SK-N-SH (cell line): ENCODE measurements around the gene CDCA8. TPM values are rescaled to one million over a fixed set of nuclear protein-coding genes. Genes with fewer than 3 reads are reported as not detected.

ENCODE experiments used
- CTCF ChIA-PET: fragments of 300-600, 350-600 bp; formaldehyde crosslinking; extraction: SDS; loops from one replicate; lab custom pipeline; 2021; lab: Yijun Ruan, JAX
- POLR2A ChIA-PET: fragments of 350-600 bp; sonication (Branson Sonifier 250); formaldehyde crosslinking; extraction: SDS; loops from one replicate; lab custom pipeline; 2020; ENCODE audit warnings: antibody characterized with exemption, inconsistent platforms; lab: Yijun Ruan, JAX
- DNase-seq: peaks from one replicate; pipeline ENCODE4 v3.0.0; 2012
- H2AFZ ChIP-seq: fragments of 200-600 bp; sonication (generic); 2 replicates; pipeline ENCODE4 v1.8.1; 2016; ENCODE audit warnings: antibody characterized with exemption, mild to moderate bottlenecking, low read depth
- H3F3A ChIP-seq: fragments of 200-600 bp; sonication (generic); replicated peaks from 2 replicates; pipeline ENCODE3; 2016; ENCODE audit warnings: antibody characterized with exemption, mild to moderate bottlenecking; ENCODE audit not compliant: insufficient read depth
- H3K27ac ChIP-seq, 2 experiments: fragments of 200-500 bp in 1 of 2; fragments of 200-600 bp in 1 of 2; sonication (Bioruptor generic) in 1 of 2; sonication (generic), shearing (Covaris generic) in 1 of 2; 2 replicates each; pipeline versions ENCODE4 v1.5.1 to v1.6.1; 2014 to 2016; ENCODE audit warnings: low read depth in 2 of 2, inconsistent platforms in 1 of 2, low read length in 1 of 2, mild to moderate bottlenecking in 1 of 2, mixed read lengths in 1 of 2
- H3K27me3 ChIP-seq: fragments of 200-600 bp; sonication (generic), shearing (Covaris generic); 2 replicates; pipeline ENCODE4 v1.6.1; 2016; ENCODE audit warnings: mixed run types; ENCODE audit not compliant: insufficient read depth
- H3K36me3 ChIP-seq, 2 experiments: fragments of 200-500 bp in 1 of 2; fragments of 200-600 bp in 1 of 2; sonication (Bioruptor generic) in 1 of 2; sonication (generic) in 1 of 2; replicated peaks in 1 of 2; 2 replicates each; pipeline versions ENCODE3 to v1.5.1; 2014 to 2016; ENCODE audit warnings: low read length in 1 of 2, mild to moderate bottlenecking in 1 of 2; ENCODE audit not compliant: insufficient read depth in 2 of 2, control insufficient read depth in 1 of 2
- H3K4me1 ChIP-seq, 2 experiments: fragments of 200-500 bp in 1 of 2; fragments of 200-600 bp in 1 of 2; sonication (Bioruptor generic) in 1 of 2; sonication (generic), shearing (Covaris generic) in 1 of 2; 2 replicates each; pipeline versions ENCODE4 v1.5.1 to v1.6.1; 2014 to 2016; ENCODE audit warnings: low read depth in 1 of 2, low read length in 1 of 2, mixed run types in 1 of 2; ENCODE audit not compliant: insufficient read depth in 2 of 2, control insufficient read depth in 1 of 2
- H3K4me2 ChIP-seq: fragments of 200-600 bp; sonication (generic), shearing (Covaris generic); 2 replicates; pipeline ENCODE4 v1.6.1; 2017; ENCODE audit warnings: mixed run types
- H3K4me3 ChIP-seq, 2 experiments: fragments of 200-500 bp in 1 of 2; fragments of 200-600 bp in 1 of 2; sonication (Bioruptor generic) in 1 of 2; sonication (generic), shearing (Covaris generic) in 1 of 2; 2 replicates each; pipeline versions ENCODE4 v1.5.1 to v1.8.1; 2014 to 2016; ENCODE audit warnings: low read depth in 2 of 2, inconsistent platforms in 1 of 2, low read length in 1 of 2, mild to moderate bottlenecking in 1 of 2, mixed read lengths in 1 of 2, moderate library complexity in 1 of 2
- H3K79me2 ChIP-seq: fragments of 200-600 bp; sonication (generic); 2 replicates; pipeline ENCODE4 v1.8.1; 2017; ENCODE audit warnings: mild to moderate bottlenecking; ENCODE audit not compliant: insufficient read depth
- H3K9ac ChIP-seq: fragments of 200-600 bp; sonication (generic); 2 replicates; pipeline ENCODE4 v1.6.1; 2017; ENCODE audit warnings: mixed run types
- H3K9me2 ChIP-seq: fragments of 200-600 bp; sonication (generic); 2 replicates; pipeline ENCODE4 v1.6.1; 2017; ENCODE audit warnings: mixed run types
- H3K9me3 ChIP-seq: fragments of 200-600 bp; sonication (generic); 2 replicates; pipeline ENCODE4 v1.6.1; 2017; ENCODE audit warnings: mixed run types, mild to moderate bottlenecking, moderate library complexity
- H4K20me1 ChIP-seq: fragments of 200-600 bp; sonication (generic); 2 replicates; pipeline ENCODE4 v1.6.1; 2017; ENCODE audit warnings: mild to moderate bottlenecking, mixed run types; ENCODE audit not compliant: insufficient read depth
- CHD2 ChIP-seq: fragments of 150-350 bp; IDR thresholded peaks from 2 replicates; pipeline ENCODE4 v1.6.1; 2018; ENCODE audit warnings: low read length; ENCODE audit not compliant: partially characterized antibody
- EP300 ChIP-seq, 2 experiments: IDR thresholded peaks; 2 replicates each; pipeline versions ENCODE4 v1.4.0 to v1.6.1; 2012; ENCODE audit warnings: borderline replicate concordance in 1 of 2, low read depth in 1 of 2, low read length in 1 of 2
- EZH2phosphoT487 ChIP-seq: fragments of 200-600 bp; sonication (generic); IDR thresholded peaks from 2 replicates; pipeline ENCODE4 v1.6.1; 2017; ENCODE audit warnings: low read depth, mixed run types, mild to moderate bottlenecking, antibody characterized with exemption, moderate library complexity, borderline replicate concordance
- FOXM1 ChIP-seq: IDR thresholded peaks from 2 replicates; pipeline ENCODE4 v1.4.0; 2012; ENCODE audit warnings: low read depth, mild to moderate bottlenecking
- GATA2 ChIP-seq: sonication (generic); formaldehyde crosslinking; IDR thresholded peaks from 2 replicates; pipeline ENCODE4 v1.5.0; 2020; ENCODE audit warnings: mild to moderate bottlenecking, missing genetic modification reagents
- JUND ChIP-seq: IDR thresholded peaks from 2 replicates; pipeline ENCODE4 v1.4.0; 2012
- MEF2A ChIP-seq: IDR thresholded peaks from 2 replicates; pipeline ENCODE4 v1.4.0; 2012; ENCODE audit warnings: low read depth, borderline replicate concordance
- MXI1 ChIP-seq: IDR thresholded peaks from 2 replicates; pipeline ENCODE4 v1.6.1; 2012; ENCODE audit warnings: mild to moderate bottlenecking, low read depth, low read length, improper control_type of control experiment
- NFIC ChIP-seq: IDR thresholded peaks from 2 replicates; pipeline ENCODE4 v1.4.0; 2012; ENCODE audit warnings: borderline replicate concordance
- POLR2AphosphoS5 ChIP-seq: IDR thresholded peaks from 2 replicates; pipeline ENCODE4 v1.6.1; 2012; ENCODE audit warnings: low read depth, low read length
- RAD21 ChIP-seq: IDR thresholded peaks from 2 replicates; pipeline ENCODE4 v1.6.1; 2012; ENCODE audit warnings: mild to moderate bottlenecking, low read length
- REST ChIP-seq: IDR thresholded peaks from 2 replicates; pipeline ENCODE4 v1.6.1; 2012; ENCODE audit warnings: mild to moderate bottlenecking, low read depth, low read length, moderate library complexity
- RFX5 ChIP-seq: IDR thresholded peaks from 2 replicates; pipeline ENCODE4 v1.6.1; 2012; ENCODE audit warnings: mild to moderate bottlenecking, improper control_type of control experiment, low read length
- SIN3A ChIP-seq: IDR thresholded peaks from 2 replicates; pipeline ENCODE4 v1.6.1; 2012; ENCODE audit warnings: low read depth, mild to moderate bottlenecking, low read length, moderate library complexity, borderline replicate concordance
- TEAD4 ChIP-seq: IDR thresholded peaks from 2 replicates; pipeline ENCODE4 v1.4.0; 2012; ENCODE audit warnings: mild to moderate bottlenecking, borderline replicate concordance; ENCODE audit not compliant: insufficient read depth
- USF1 ChIP-seq: IDR thresholded peaks from 2 replicates; pipeline ENCODE4 v1.4.0; 2012; ENCODE audit warnings: low read depth, borderline replicate concordance
- USF2 ChIP-seq: fragments of 150-350 bp; IDR thresholded peaks from 2 replicates; pipeline ENCODE4 v1.6.1; 2017; ENCODE audit warnings: antibody characterized with exemption, low read length, low read depth, borderline replicate concordance
- YY1 ChIP-seq: IDR thresholded peaks from 2 replicates; pipeline ENCODE4 v1.4.0; 2012; ENCODE audit warnings: low read depth, mild to moderate bottlenecking
- WGBS: methylation state at CpG from one replicate; pipeline ENCODE4 v1.1.6; 2017; ENCODE audit warnings: low lambda C conversion rate; 5-methylcytosine and 5-hydroxymethylcytosine counted together
- polyA plus RNA-seq, 3 experiments: library from polyadenylated mRNA; depleted of rRNA; stranded (reverse); fragments of >200 nt; gene quantifications; 2 replicates each; pipeline ENCODE4 v1.2.3, GENCODE V29; 2012

CDCA8 gene
- polyA plus RNA-seq, 1 of the 3 experiments (the other 2 are of a cell fraction): 22.9 TPM

GRCh38 chr1:37703061-37703460 is 10.7 kb downstream of the CDCA8 start:
- no peak overlapping the region for H3K4me2 ChIP-seq
- peaks cover 11% of the 10 kb centered on the region for H3F3A ChIP-seq
- no peak overlapping the region for H3K27ac ChIP-seq
- no peaks in the 10 kb centered on the region for H4K20me1 ChIP-seq
- 90% methylated on average over 13 of the region's 14 CpGs for WGBS
- no peaks in the 10 kb centered on the region for H3K4me1 ChIP-seq
- ChIA-PET POLR2A (no interaction called here), CTCF (no interaction called here)
- H3K79me2 ChIP-seq: peaks cover 10% of the 10 kb centered on the region; the same call in 1 of the 2 replicates
- H3K9me2 ChIP-seq: no peaks in the 10 kb centered on the region
- H3K9ac ChIP-seq: no peak overlapping the region
- H2AFZ ChIP-seq: no peak overlapping the region
- TF ChIP-seq JUND (no peak), MEF2A (no peak)
- DNase-seq: no peak
- peaks cover 45 to 48% of the 10 kb centered on the region in 2 experiments for H3K36me3 ChIP-seq
- H3K27me3 ChIP-seq: no peaks in the 10 kb centered on the region
- no peak overlapping the region for H3K4me3 ChIP-seq
- no peaks in the 10 kb centered on the region for H3K9me3 ChIP-seq

- no peak overlapping the region for H3K4me2 ChIP-seq
- H3K27ac ChIP-seq: no peak overlapping the region
- no peak for DNase-seq
- H3K79me2 ChIP-seq: no peaks in the 10 kb centered on the region
- H4K20me1 ChIP-seq: no peaks in the 10 kb centered on the region
- ChIA-PET POLR2A (no interaction called here), CTCF (interaction anchor here (0.9 kb wide), 1 partner anchor 102 kb away, joined by 3 read pairs; no protein-coding TSS in a partner anchor)
- H3F3A ChIP-seq: peaks cover 12% of the 10 kb centered on the region
- no peak for TF ChIP-seq YY1
- TF ChIP-seq FOXM1: no peak
- TF ChIP-seq EZH2phosphoT487: no peak
- TF ChIP-seq TEAD4: no peak
- TF ChIP-seq MXI1: no peak
- no peaks in the 10 kb centered on the region for H3K9me3 ChIP-seq
- no peaks in the 10 kb centered on the region for H3K27me3 ChIP-seq
- peaks cover 41 to 48% of the 10 kb centered on the region in 2 experiments for H3K36me3 ChIP-seq
- no peak overlapping the region for H3K9ac ChIP-seq
- H2AFZ ChIP-seq: no peak overlapping the region
- 55% methylated on average over 3 of the region's 3 CpGs for WGBS
- no peaks in the 10 kb centered on the region for H3K9me2 ChIP-seq
- H3K4me3 ChIP-seq: no peak overlapping the region
- no peaks in the 10 kb centered on the region for H3K4me1 ChIP-seq
These were observed 12.7 kb downstream of the CDCA8 start for GRCh38 chr1:37704966-37705365.

- H3K9ac ChIP-seq: no peak overlapping the region
- H3K36me3 ChIP-seq: peaks cover 38 to 46% of the 10 kb centered on the region in 2 experiments
- POLR2A ChIA-PET: no interaction called here
- H3K4me3 ChIP-seq: no peak overlapping the region
- H3K9me3 ChIP-seq: no peaks in the 10 kb centered on the region
- CTCF ChIA-PET: interaction anchor here (0.9 kb wide), 1 partner anchor 102 kb away, joined by 3 read pairs; no protein-coding TSS in a partner anchor
- H3K4me2 ChIP-seq: no peak overlapping the region
- no peaks in the 10 kb centered on the region for H3K79me2 ChIP-seq
- H3K27ac ChIP-seq: no peak overlapping the region
- no peaks in the 10 kb centered on the region for H3K27me3 ChIP-seq
- 90% methylated on average over 8 of the region's 8 CpGs for WGBS
- H3F3A ChIP-seq: peaks cover 15% of the 10 kb centered on the region
- no peaks in the 10 kb centered on the region for H3K4me1 ChIP-seq
- no peaks in the 10 kb centered on the region for H4K20me1 ChIP-seq
- no peak overlapping the region for H2AFZ ChIP-seq
- H3K9me2 ChIP-seq: no peaks in the 10 kb centered on the region
- no peak for DNase-seq
- TF ChIP-seq EP300 (IDR thresholded peaks at IDR 0.05; ENCODE audit: borderline replicate concordance in 1 of 2, low read depth in 1 of 2, low read length in 1 of 2) (no peak), CHD2 (no peak), MEF2A (no peak), SIN3A (no peak), RAD21 (no peak), REST (no peak), GATA2 (CRISPR knock-in tag) (no peak), MXI1 (no peak), RFX5 (no peak), TEAD4 (no peak), NFIC (no peak), EZH2phosphoT487 (no peak), USF1 (no peak), POLR2AphosphoS5 (no peak), USF2 (no peak)
These were observed 13.1 kb downstream of the CDCA8 start for GRCh38 chr1:37705399-37705798.
